Measurements from ENCODE around the gene PLCG1. TPM values are rescaled to one million over a fixed set of nuclear protein-coding genes. Genes with fewer than 3 reads are reported as not detected.

PLCG1 gene
- polyA plus RNA-seq (38.4 to 54.1 TPM (median 41.5 TPM) in 3 replicates), polyA minus RNA-seq (75.0 to 143 TPM (median 82.5 TPM) in 3 replicates)
- 10.7 TPM for polyA plus RNA-seq (2011; ENCODE audit: low read depth)
- polyA plus RNA-seq (2011; cell fraction: cytosol; rRNA removed) = 23.0 and 28.7 TPM in 2 replicates
- 196 and 248 TPM in 2 replicates for polyA plus RNA-seq (2011; cell fraction: nucleus; rRNA removed)
- polyA plus RNA-seq (2012; ENCODE audit: low replicate concordance) = 25.4 and 40.6 TPM in 2 replicates
- polyA minus RNA-seq (2011; cell fraction: cytosol; rRNA and poly(A)+ RNA removed) = 36.3 TPM
- 83.8 and 89.8 TPM in 2 replicates for polyA minus RNA-seq (2011; cell fraction: nucleus; rRNA and poly(A)+ RNA removed)

DNA sequence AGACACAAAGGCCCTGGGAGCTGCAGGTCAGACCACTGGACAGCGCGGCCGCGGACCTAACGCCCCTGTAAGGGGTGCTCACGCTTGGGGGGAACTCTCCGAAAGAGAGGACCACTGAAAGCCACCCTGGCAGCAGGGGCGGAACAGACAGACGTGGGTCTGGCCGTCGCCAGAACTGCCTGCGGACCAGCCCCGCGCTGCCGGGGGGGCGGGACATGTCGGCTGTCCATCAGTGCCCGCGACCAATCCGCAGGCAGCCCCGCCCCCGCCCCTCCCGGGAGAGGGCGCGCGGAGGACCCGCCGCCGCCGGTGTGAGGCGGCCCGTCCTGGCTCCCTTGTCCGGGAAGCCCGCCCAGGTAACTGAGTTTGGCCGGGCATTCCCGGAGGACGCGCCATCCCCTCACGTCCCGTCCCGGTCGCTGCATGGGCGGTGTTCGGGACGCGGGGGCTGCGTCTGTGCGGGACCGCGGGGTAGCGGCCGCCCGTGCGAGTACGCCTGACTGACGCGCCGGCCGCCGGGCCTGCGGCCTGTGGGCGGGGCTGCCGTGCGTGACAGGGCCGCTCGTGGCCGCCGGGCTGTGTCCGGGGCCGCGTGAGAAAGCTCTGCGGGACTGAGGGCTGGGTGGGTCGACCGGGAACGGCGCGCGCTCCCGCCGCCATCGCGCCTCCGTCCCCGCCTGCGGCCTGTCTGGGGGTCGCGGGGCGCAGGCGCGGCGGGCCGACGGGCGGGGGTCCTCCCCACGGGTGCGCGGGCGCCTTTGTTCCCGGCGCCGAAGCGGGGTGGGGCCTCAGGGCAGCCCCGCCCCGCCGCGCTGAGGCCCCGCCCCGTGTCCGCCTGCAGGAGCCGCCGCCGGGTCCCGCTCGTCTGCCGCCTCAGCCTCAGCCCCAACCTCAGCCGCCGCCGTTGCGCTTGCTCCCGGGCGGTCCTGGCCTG is at the start of gene PLCG1:
Gene PLCG1 (plus strand): TSS at position 864 of the 934 bp plus-strand sequence. CDS start 99 bp downstream, outside the sequence.
- Histone ChIP-seq H3K4me3 (ENCODE audit: control insufficient read depth in 2 of 3, extremely low read depth in 1 of 3, insufficient read depth in 2 of 3, low read depth in 1 of 3, low read length in 3 of 3) (peak within 1 kb of the TSS; percentile 69 to 78 (median 72)), H3K4me2 (ENCODE audit: control insufficient read depth, extremely low read depth, insufficient read depth, low read depth, low read length) (peak within 1 kb of the TSS; percentile 94), H3K27me3 (ENCODE audit: control insufficient read depth, extremely low read depth, insufficient read depth, low read length) (no peaks in the 10 kb centered on the region), H3K36me3 (ENCODE audit: control insufficient read depth in 2 of 2, extremely low read depth in 1 of 2, insufficient read depth in 2 of 2, low read length in 2 of 2) (peaks cover 0 to 2% of the 10 kb centered on the region in 2 experiments), H3K9me3 (ENCODE audit: control insufficient read depth, low read depth, low read length) (no peaks in the 10 kb centered on the region), H3K4me1 (ENCODE audit: control insufficient read depth, extremely low read depth, insufficient read depth, low read length) (peaks cover 46% of the 10 kb centered on the region), H3K27ac (ENCODE audit: control insufficient read depth, insufficient read depth, low read length) (peak within 1 kb of the TSS; percentile 74), H2AFZ (ENCODE audit: control insufficient read depth, low read length) (peak within 1 kb of the TSS; percentile 85), H4K20me1 (ENCODE audit: control insufficient read depth, extremely low read depth, insufficient read depth, low read length) (peaks cover 7% of the 10 kb centered on the region), H3K9me1 (ENCODE audit: control insufficient read depth, extremely low read depth, insufficient read depth, low read length) (peaks cover 3% of the 10 kb centered on the region), H3K79me2 (ENCODE audit: control insufficient read depth, insufficient read depth, low read length) (peaks cover 46% of the 10 kb centered on the region), H3K9ac (ENCODE audit: control insufficient read depth, extremely low read depth, insufficient read depth, low read length) (peak within 1 kb of the TSS; percentile 82)
- FAIRE-seq (no peak), DNase-seq (ENCODE audit: low read depth, low spot score) (no peak)
- TF ChIP-seq CTCF (optimal IDR thresholded peaks at IDR 0.05 in 1 of 3, IDR thresholded peaks at IDR 0.05 in 1 of 3, conservative IDR thresholded peaks at IDR 0.05 in 1 of 3; ENCODE audit: extremely low read depth in 1 of 3, insufficient read depth in 2 of 3, low read length in 3 of 3) = no peak
- TF ChIP-seq EZH2 (IDR thresholded peaks at IDR 0.05; ENCODE audit: low read length) = no peak
- dilution Hi-C loops (cut with MboI; ENCODE audit: extremely low pct_ligation_motif_present, low sequenced_read_pairs) = no loop called here

GRCh38 chr20:41087777-41088176 is 49.6 kb upstream of the PLCG1 start:
- TF ChIP-seq CTCF (optimal IDR thresholded peaks at IDR 0.05 in 1 of 3, IDR thresholded peaks at IDR 0.05 in 1 of 3, conservative IDR thresholded peaks at IDR 0.05 in 1 of 3; ENCODE audit: extremely low read depth in 1 of 3, insufficient read depth in 2 of 3, low read length in 3 of 3) (no peak), EZH2 (IDR thresholded peaks at IDR 0.05; ENCODE audit: low read length) (no peak)
- dilution Hi-C loops (cut with MboI; ENCODE audit: extremely low pct_ligation_motif_present, low sequenced_read_pairs) = no loop called here
- Histone ChIP-seq H3K4me3 (ENCODE audit: control insufficient read depth in 2 of 3, extremely low read depth in 1 of 3, insufficient read depth in 2 of 3, low read depth in 1 of 3, low read length in 3 of 3) (no peak overlapping the region), H3K4me1 (ENCODE audit: control insufficient read depth, extremely low read depth, insufficient read depth, low read length) (peaks cover 10% of the 10 kb centered on the region), H3K36me3 (ENCODE audit: control insufficient read depth in 2 of 2, extremely low read depth in 1 of 2, insufficient read depth in 2 of 2, low read length in 2 of 2) (peaks cover 11 to 32% of the 10 kb centered on the region in 2 experiments), H3K27ac (ENCODE audit: control insufficient read depth, insufficient read depth, low read length) (no peak overlapping the region), H3K9ac (ENCODE audit: control insufficient read depth, extremely low read depth, insufficient read depth, low read length) (no peak overlapping the region), H2AFZ (ENCODE audit: control insufficient read depth, low read length) (no peak overlapping the region), H3K4me2 (ENCODE audit: control insufficient read depth, extremely low read depth, insufficient read depth, low read depth, low read length) (no peak overlapping the region), H4K20me1 (ENCODE audit: control insufficient read depth, extremely low read depth, insufficient read depth, low read length) (no peaks in the 10 kb centered on the region), H3K79me2 (ENCODE audit: control insufficient read depth, insufficient read depth, low read length) (peaks cover 3% of the 10 kb centered on the region), H3K27me3 (ENCODE audit: control insufficient read depth, extremely low read depth, insufficient read depth, low read length) (no peaks in the 10 kb centered on the region), H3K9me3 (ENCODE audit: control insufficient read depth, low read depth, low read length) (no peaks in the 10 kb centered on the region), H3K9me1 (ENCODE audit: control insufficient read depth, extremely low read depth, insufficient read depth, low read length) (no peaks in the 10 kb centered on the region)
- FAIRE-seq (no peak), DNase-seq (ENCODE audit: low read depth, low spot score) (no peak)
